K562 (cell line): ENCODE measurements around the gene ZNF585A. TPM values are rescaled to one million over a fixed set of nuclear protein-coding genes. Genes with fewer than 3 reads are reported as not detected.

Experiments used
- HDAC8 ChIP-seq: fragments of 450-650 bp; IDR thresholded peaks from 2 replicates; pipeline ENCODE4 v1.6.1; 2016; ENCODE audit warnings: mild to moderate bottlenecking, missing genetic modification characterization, moderate library complexity, missing compliant biosample characterization
- MEF2A ChIP-seq: IDR thresholded peaks from 2 replicates; pipeline ENCODE4 v1.6.1; 2011; ENCODE audit warnings: low read depth, mild to moderate bottlenecking, low read length, moderate library complexity; ENCODE audit not compliant: control insufficient read depth
- NELFE ChIP-seq: IDR thresholded peaks from 2 replicates; pipeline ENCODE4 v1.6.1; 2011; ENCODE audit warnings: mild to moderate bottlenecking; ENCODE audit not compliant: insufficient read depth, insufficient read length
- NONO ChIP-seq, 2 experiments: fragments of 200-400 bp in 1 of 2; fragments of 450-650 bp in 1 of 2; formaldehyde crosslinking in 1 of 2; IDR thresholded peaks; 2 replicates each; pipeline ENCODE4 v1.6.1; 2017; ENCODE audit warnings: low read depth in 2 of 2, mild to moderate bottlenecking in 2 of 2, moderate library complexity in 2 of 2, low read length in 1 of 2
- SUPT5H ChIP-seq: fragments of 450-650 bp; IDR thresholded peaks from 2 replicates; pipeline ENCODE4 v1.6.1; 2016
- ZFPM2 ChIP-seq: fragments of 250-450 bp; sonication (Bioruptor Pico); IDR thresholded peaks from 2 replicates; pipeline ENCODE4 v1.5.1; 2022; ENCODE audit warnings: mild to moderate bottlenecking
- polyA plus RNA-seq, 8 experiments: library from polyadenylated mRNA; depleted of rRNA in 4 of 8; stranded (reverse) in 5 of 8; unstranded in 3 of 8; fragments of >200 nt; fragmentation: Nextera tagmentation in 2 of 8; fragmentation: Illumina TruSeq in 1 of 8; extraction: Ambion mirVana in 2 of 8; extraction: Trizol in 1 of 8; gene quantifications; 2 replicates each; pipeline versions ENCODE4 v1.2.1 to v1.2.3, GENCODE V29; 2011 to 2014; ENCODE audit warnings: inconsistent platforms in 1 of 8, missing spikeins in 1 of 8
- total RNA-seq, 7 experiments: library from RNA; depleted of rRNA in 6 of 7; stranded (reverse); fragments of >200 nt in 6 of 7; fragmentation: Illumina TruSeq in 2 of 7; extraction: Trizol in 2 of 7; gene quantifications; 2 replicates each; pipeline versions ENCODE4 v1.2.1 to v1.2.3, GENCODE V29; 2011 to 2021; ENCODE audit warnings: low replicate concordance in 1 of 7
- TF ChIP-seq, protein P1 (sequence below): fragments of 150-350 bp; IDR thresholded peaks from 2 replicates; pipeline ENCODE4 v1.6.1; 2014; ENCODE audit warnings: low read depth, mild to moderate bottlenecking, low read length, borderline replicate concordance
- TF ChIP-seq, protein P2 (sequence below): fragments of 200-800 bp; sonication (Bioruptor generic); IDR thresholded peaks from 2 replicates; pipeline ENCODE4 v1.6.1; 2017; ENCODE audit warnings: missing genetic modification characterization, missing compliant biosample characterization
- TF ChIP-seq, protein P3 (sequence below): fragments of 250-450 bp; sonication (Bioruptor Pico); IDR thresholded peaks from 2 replicates; pipeline ENCODE4 v1.8.0; 2022; ENCODE audit warnings: inconsistent platforms, mild to moderate bottlenecking, moderate library complexity, borderline replicate concordance

Gene ZNF585A
- total and polyA plus RNA-seq, 9 of the 15 experiments (the other 6 are each of a cell fraction or from before 2014, with no cell fraction given): 5.6 to 31.0 (median 8.5) TPM

DNA sequence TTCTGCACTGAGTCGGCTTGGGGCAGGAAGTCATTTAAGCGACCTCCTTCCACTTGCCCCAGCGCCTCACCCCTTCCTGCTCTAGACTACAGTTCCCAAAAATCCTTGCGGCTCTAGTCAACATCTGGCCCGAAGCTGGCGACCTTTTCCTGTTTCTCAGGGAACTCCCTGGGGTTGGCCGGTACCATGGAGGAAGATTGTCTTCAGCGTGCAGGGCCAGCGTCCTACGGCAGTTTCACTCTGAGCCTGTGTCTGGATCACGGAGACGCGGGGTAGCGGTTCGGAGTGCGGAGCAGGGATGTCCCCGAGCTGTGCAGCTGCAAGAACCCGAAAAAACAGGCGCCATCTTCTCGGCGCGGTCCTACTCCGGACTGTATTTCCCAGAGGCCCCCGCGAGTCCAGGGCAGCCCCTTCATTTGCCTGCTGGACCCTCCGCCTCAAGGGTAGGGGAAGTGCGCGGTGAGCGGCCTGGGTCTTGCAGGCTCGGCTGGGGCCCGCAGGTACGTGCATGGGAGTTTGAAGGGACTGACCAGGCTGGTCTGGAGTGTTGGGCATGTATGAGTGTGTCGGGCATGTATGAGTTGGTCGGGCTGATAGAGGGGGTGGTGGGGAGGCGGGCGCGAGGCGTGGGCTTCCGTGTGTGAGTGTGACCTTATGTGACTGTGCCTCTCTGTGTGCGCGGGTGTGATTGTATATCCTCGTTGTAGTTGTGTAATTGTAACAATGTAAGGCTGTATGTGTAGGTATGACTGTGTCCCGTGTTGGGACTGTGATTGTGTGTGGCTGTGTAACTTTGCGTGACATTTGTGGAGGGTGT is 45.5 kb upstream of the ZNF585A start, which contains the start of gene ZNF383 (continued):
- TF ChIP-seq, protein P1, sequence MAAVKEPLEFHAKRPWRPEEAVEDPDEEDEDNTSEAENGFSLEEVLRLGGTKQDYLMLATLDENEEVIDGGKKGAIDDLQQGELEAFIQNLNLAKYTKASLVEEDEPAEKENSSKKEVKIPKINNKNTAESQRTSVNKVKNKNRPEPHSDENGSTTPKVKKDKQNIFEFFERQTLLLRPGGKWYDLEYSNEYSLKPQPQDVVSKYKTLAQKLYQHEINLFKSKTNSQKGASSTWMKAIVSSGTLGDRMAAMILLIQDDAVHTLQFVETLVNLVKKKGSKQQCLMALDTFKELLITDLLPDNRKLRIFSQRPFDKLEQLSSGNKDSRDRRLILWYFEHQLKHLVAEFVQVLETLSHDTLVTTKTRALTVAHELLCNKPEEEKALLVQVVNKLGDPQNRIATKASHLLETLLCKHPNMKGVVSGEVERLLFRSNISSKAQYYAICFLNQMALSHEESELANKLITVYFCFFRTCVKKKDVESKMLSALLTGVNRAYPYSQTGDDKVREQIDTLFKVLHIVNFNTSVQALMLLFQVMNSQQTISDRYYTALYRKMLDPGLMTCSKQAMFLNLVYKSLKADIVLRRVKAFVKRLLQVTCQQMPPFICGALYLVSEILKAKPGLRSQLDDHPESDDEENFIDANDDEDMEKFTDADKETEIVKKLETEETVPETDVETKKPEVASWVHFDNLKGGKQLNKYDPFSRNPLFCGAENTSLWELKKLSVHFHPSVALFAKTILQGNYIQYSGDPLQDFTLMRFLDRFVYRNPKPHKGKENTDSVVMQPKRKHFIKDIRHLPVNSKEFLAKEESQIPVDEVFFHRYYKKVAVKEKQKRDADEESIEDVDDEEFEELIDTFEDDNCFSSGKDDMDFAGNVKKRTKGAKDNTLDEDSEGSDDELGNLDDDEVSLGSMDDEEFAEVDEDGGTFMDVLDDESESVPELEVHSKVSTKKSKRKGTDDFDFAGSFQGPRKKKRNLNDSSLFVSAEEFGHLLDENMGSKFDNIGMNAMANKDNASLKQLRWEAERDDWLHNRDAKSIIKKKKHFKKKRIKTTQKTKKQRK: no peak
- TF ChIP-seq NELFE (no peak), ZFPM2 (CRISPR knock-in tag) (no peak), NONO (IDR thresholded peaks at IDR 0.05; ENCODE audit: low read depth in 2 of 2, low read length in 1 of 2) (no peak), MEF2A (no peak), SUPT5H (peak; percentile 87), HDAC8 (tag) (no peak)
- TF ChIP-seq, protein P2, sequence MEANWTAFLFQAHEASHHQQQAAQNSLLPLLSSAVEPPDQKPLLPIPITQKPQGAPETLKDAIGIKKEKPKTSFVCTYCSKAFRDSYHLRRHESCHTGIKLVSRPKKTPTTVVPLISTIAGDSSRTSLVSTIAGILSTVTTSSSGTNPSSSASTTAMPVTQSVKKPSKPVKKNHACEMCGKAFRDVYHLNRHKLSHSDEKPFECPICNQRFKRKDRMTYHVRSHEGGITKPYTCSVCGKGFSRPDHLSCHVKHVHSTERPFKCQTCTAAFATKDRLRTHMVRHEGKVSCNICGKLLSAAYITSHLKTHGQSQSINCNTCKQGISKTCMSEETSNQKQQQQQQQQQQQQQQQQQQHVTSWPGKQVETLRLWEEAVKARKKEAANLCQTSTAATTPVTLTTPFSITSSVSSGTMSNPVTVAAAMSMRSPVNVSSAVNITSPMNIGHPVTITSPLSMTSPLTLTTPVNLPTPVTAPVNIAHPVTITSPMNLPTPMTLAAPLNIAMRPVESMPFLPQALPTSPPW (CRISPR knock-in tag): peak; percentile 68
- TF ChIP-seq, protein P3, sequence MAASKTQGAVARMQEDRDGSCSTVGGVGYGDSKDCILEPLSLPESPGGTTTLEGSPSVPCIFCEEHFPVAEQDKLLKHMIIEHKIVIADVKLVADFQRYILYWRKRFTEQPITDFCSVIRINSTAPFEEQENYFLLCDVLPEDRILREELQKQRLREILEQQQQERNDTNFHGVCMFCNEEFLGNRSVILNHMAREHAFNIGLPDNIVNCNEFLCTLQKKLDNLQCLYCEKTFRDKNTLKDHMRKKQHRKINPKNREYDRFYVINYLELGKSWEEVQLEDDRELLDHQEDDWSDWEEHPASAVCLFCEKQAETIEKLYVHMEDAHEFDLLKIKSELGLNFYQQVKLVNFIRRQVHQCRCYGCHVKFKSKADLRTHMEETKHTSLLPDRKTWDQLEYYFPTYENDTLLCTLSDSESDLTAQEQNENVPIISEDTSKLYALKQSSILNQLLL (CRISPR knock-in tag): no peak
